Loucy (cell line): ENCODE data around the gene CORO1A.
"Not testable (repeated sequence)": the region's sequence is repeated elsewhere in the genome, so short reads cannot be mapped to it uniquely, and the experiment has no call there.

Source experiments
- H2AFZ ChIP-seq: fragments of 200-600 bp; sonication (generic); 2 replicates; pipeline ENCODE4 v1.6.0; 2016; ENCODE audit warnings: antibody characterized with exemption, mild to moderate bottlenecking, low read length, moderate library complexity
- H3F3A ChIP-seq: fragments of 200-600 bp; 2 replicates; pipeline ENCODE4 v1.6.0; 2016; ENCODE audit warnings: antibody characterized with exemption, low read depth, mild to moderate bottlenecking
- H3K27me3 ChIP-seq: fragments of 200-600 bp; sonication (generic); 2 replicates; pipeline ENCODE4 v1.6.1; 2014; ENCODE audit warnings: low read length, mild to moderate bottlenecking; ENCODE audit not compliant: insufficient read depth, poor library complexity, severe bottlenecking
- H3K36me3 ChIP-seq: fragments of 200-600 bp; sonication (generic); 2 replicates; pipeline ENCODE4 v1.6.1; 2016; ENCODE audit warnings: low read length; ENCODE audit not compliant: insufficient read depth
- H3K4me1 ChIP-seq: fragments of 200-600 bp; sonication (generic); 2 replicates; pipeline ENCODE4 v1.5.1; 2014; ENCODE audit warnings: low read length, mild to moderate bottlenecking; ENCODE audit not compliant: insufficient read depth, poor library complexity, severe bottlenecking
- H3K4me2 ChIP-seq: fragments of 200-600 bp; sonication (generic); 2 replicates; pipeline ENCODE4 v1.6.0; 2014; ENCODE audit warnings: antibody characterized with exemption, low read length, low read depth, mild to moderate bottlenecking; ENCODE audit not compliant: poor library complexity, severe bottlenecking
- H3K4me3 ChIP-seq: fragments of 200-600 bp; sonication (generic); 2 replicates; pipeline ENCODE4 v1.5.1; 2014; ENCODE audit warnings: low read length, mild to moderate bottlenecking, mixed read lengths; ENCODE audit not compliant: poor library complexity, severe bottlenecking
- H3K79me2 ChIP-seq: fragments of 200-600 bp; sonication (generic); 2 replicates; pipeline ENCODE4 v1.6.1; 2014; ENCODE audit warnings: low read length; ENCODE audit not compliant: insufficient read depth
- H3K9ac ChIP-seq: fragments of 200-600 bp; sonication (generic); 2 replicates; pipeline ENCODE4 v1.6.0; 2014; ENCODE audit warnings: mild to moderate bottlenecking, low read depth, low read length, moderate library complexity; ENCODE audit not compliant: poor library complexity, severe bottlenecking
- H3K9me2 ChIP-seq: fragments of 200-600 bp; sonication (generic); replicated peaks from 2 replicates; pipeline ENCODE4 v1.6.1; 2016; ENCODE audit warnings: low read depth, low read length, mixed read lengths
- H3K9me3 ChIP-seq: fragments of 200-600 bp; sonication (generic); 2 replicates; pipeline ENCODE4 v1.6.1; 2014; ENCODE audit warnings: mild to moderate bottlenecking, antibody characterized with exemption, low read length, low read depth; ENCODE audit not compliant: insufficient read depth
- H4K20me1 ChIP-seq: fragments of 200-600 bp; sonication (generic); 2 replicates; pipeline ENCODE4 v1.6.0; 2014; ENCODE audit warnings: antibody characterized with exemption, low read length, mild to moderate bottlenecking; ENCODE audit not compliant: insufficient read depth, poor library complexity, severe bottlenecking
- CTCF ChIP-seq: fragments of 200-600 bp; sonication (generic); conservative IDR thresholded peaks from 2 replicates; pipeline ENCODE4 v1.5.1; 2014; ENCODE audit warnings: mild to moderate bottlenecking, antibody characterized with exemption, low read length
- EZH2phosphoT487 ChIP-seq: fragments of 200-600 bp; IDR thresholded peaks from 2 replicates; pipeline ENCODE4 v1.6.1; 2018; ENCODE audit warnings: antibody characterized with exemption, mild to moderate bottlenecking, moderate library complexity, borderline replicate concordance

The CORO1A gene

GRCh38 chr16:30170145-30170544 is 13.3 kb upstream of the CORO1A start:
- H3K9me3 ChIP-seq, H3K4me2 ChIP-seq, H2AFZ ChIP-seq, H3K27me3 ChIP-seq, H3F3A ChIP-seq, H3K9me2 ChIP-seq, H3K4me3 ChIP-seq, H3K79me2 ChIP-seq, H3K36me3 ChIP-seq, H3K4me1 ChIP-seq, H3K9ac ChIP-seq, H4K20me1 ChIP-seq: not testable (repeated sequence)

GRCh38 chr16:30173054-30173453 is 10.3 kb upstream of the CORO1A start:
- Histone ChIP-seq H2AFZ (no peak overlapping the region), H3K4me2 (no peak overlapping the region), H3K9me2 (no peaks in the 10 kb centered on the region), H3K9me3 (no peaks in the 10 kb centered on the region), H3K9ac (no peak overlapping the region), H3K4me3 (no peak overlapping the region), H3K4me1 (no peaks in the 10 kb centered on the region), H3K27me3 (no peaks in the 10 kb centered on the region), H4K20me1 (no peaks in the 10 kb centered on the region), H3K79me2 (no peaks in the 10 kb centered on the region), H3K36me3 (no peaks in the 10 kb centered on the region), H3F3A (no peaks in the 10 kb centered on the region)
- TF ChIP-seq CTCF (no peak), EZH2phosphoT487 (no peak)

GRCh38 chr16:30176876-30177275 is 6.5 kb upstream of the CORO1A start:
- not testable (repeated sequence) for H3K4me3 ChIP-seq, H4K20me1 ChIP-seq, H3K27me3 ChIP-seq, H3K4me2 ChIP-seq, H3K36me3 ChIP-seq, H3K79me2 ChIP-seq, H3K4me1 ChIP-seq, H3F3A ChIP-seq, H3K9me3 ChIP-seq, H3K9me2 ChIP-seq, H3K9ac ChIP-seq, H2AFZ ChIP-seq

GRCh38 chr16:30179195-30179594 is 4.2 kb upstream of the CORO1A start:
- H3K4me3 ChIP-seq, result no peak overlapping the region
- peaks cover 14% of the 10 kb centered on the region for H3K79me2 ChIP-seq
- no peaks in the 10 kb centered on the region for H3K9me2 ChIP-seq
- no peak overlapping the region for H2AFZ ChIP-seq
- TF ChIP-seq CTCF (no peak), EZH2phosphoT487 (no peak)
- H3K4me2 ChIP-seq, result no peak overlapping the region
- no peaks in the 10 kb centered on the region for H3K36me3 ChIP-seq
- H3K4me1 ChIP-seq, result peaks cover 5% of the 10 kb centered on the region
- H3F3A ChIP-seq, result no peaks in the 10 kb centered on the region
- no peaks in the 10 kb centered on the region for H3K27me3 ChIP-seq
- H3K9ac ChIP-seq, result no peak overlapping the region
- no peaks in the 10 kb centered on the region for H3K9me3 ChIP-seq
- no peaks in the 10 kb centered on the region for H4K20me1 ChIP-seq
